ENCODE data around the gene CDX1. TPM values are rescaled to one million over a fixed set of nuclear protein-coding genes. Genes with fewer than 3 reads are reported as not detected.

CDX1 gene
- total and polyA plus RNA-seq, 2 of the 8 experiments (the other 6 are each of a cell fraction or from before 2014, with no cell fraction given), result not detected

GRCh38 chr5:150159741-150160179 lies 6.8 kb upstream of the CDX1 start (continued):
- TF ChIP-seq ATF2 (IDR thresholded peaks at IDR 0.05; ENCODE audit: low read length) (no peak), CHD2 (IDR thresholded peaks at IDR 0.05; ENCODE audit: low read length) (no peak), POLR2AphosphoS5 (IDR thresholded peaks at IDR 0.05; ENCODE audit: low read depth, low read length) (no peak)

All from H1 (cell line).